ENCODE results near the gene RBM23. TPM values are rescaled to one million over a fixed set of nuclear protein-coding genes. Genes with fewer than 3 reads are reported as not detected.

RBM23 gene
- total and polyA plus RNA-seq, 4 donors: 27.7 to 104 (median 71.7) TPM

DNA sequence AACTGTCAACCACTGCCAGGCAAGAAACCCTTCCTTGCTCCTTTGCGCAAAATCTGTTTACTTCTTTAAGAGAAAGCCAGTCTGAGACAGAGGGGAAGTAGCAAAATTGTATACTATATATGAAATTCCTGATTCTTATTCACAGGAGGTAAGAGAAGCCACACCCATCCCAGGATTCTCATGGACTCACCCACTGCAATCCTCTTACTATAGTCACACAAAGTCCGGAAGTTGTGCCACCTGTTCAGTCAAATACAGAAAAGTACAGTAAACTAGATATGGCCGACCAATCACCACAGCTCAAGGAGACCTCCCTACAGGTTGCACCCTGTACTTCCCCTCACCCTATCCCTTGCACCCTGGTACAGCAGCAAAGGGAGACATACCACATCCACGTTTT, 7.4 kb upstream of the RBM23 start:
- TF ChIP-seq, protein P1, sequence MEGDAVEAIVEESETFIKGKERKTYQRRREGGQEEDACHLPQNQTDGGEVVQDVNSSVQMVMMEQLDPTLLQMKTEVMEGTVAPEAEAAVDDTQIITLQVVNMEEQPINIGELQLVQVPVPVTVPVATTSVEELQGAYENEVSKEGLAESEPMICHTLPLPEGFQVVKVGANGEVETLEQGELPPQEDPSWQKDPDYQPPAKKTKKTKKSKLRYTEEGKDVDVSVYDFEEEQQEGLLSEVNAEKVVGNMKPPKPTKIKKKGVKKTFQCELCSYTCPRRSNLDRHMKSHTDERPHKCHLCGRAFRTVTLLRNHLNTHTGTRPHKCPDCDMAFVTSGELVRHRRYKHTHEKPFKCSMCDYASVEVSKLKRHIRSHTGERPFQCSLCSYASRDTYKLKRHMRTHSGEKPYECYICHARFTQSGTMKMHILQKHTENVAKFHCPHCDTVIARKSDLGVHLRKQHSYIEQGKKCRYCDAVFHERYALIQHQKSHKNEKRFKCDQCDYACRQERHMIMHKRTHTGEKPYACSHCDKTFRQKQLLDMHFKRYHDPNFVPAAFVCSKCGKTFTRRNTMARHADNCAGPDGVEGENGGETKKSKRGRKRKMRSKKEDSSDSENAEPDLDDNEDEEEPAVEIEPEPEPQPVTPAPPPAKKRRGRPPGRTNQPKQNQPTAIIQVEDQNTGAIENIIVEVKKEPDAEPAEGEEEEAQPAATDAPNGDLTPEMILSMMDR (IDR thresholded peaks at IDR 0.05; ENCODE audit: control extremely low read depth, extremely low read depth): no peak
- WGBS, 2 donors: 78 to 89% methylated on average over 4 of the region's 4 CpGs
- H3K36me3 ChIP-seq (ENCODE audit: control insufficient read depth in 4 of 4, insufficient read depth in 4 of 4, low read length in 4 of 4): peaks cover 30 to 35% (median 32%) of the 10 kb centered on the region in 4 donors

DNA sequence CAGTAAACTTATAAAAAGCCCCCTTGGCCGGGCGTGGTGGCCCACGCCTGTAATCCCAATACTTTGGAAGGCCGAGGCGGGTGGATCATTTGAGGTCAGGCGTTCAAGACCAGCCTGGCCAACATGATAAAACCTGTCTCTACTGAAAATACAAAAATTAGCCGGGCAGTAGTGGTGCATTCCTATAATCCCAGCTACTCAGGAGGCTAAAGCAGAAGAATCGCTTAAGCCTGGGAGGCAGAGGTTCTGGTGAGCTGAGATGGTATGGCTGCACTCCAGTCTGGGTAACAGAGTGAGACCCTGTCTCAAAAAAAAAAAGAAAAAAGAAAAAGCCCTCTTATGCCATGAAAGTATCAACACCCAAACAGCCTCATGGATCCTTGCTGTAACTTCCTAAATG, 6.6 kb upstream of the RBM23 start:
- TF ChIP-seq, protein P1 (IDR thresholded peaks at IDR 0.05; ENCODE audit: control extremely low read depth, extremely low read depth): no peak
- ATAC-seq (ENCODE audit: insufficient read depth, low FRiP score): no peak
- Histone ChIP-seq H3K27ac (ENCODE audit: low read depth in 1 of 2, low read length in 1 of 2) (no peak overlapping the region), H3K9me3 (ENCODE audit: control insufficient read depth in 4 of 4, insufficient read depth in 3 of 4, low read length in 3 of 4) (no peaks in the 10 kb centered on the region), H3K9ac (ENCODE audit: insufficient read depth in 1 of 2, low read length in 2 of 2) (no peak overlapping the region), H3K36me3 (ENCODE audit: control insufficient read depth in 4 of 4, insufficient read depth in 4 of 4, low read length in 4 of 4) (peaks cover 32 to 42% (median 37%) of the 10 kb centered on the region in 4 donors), H3K4me3 (no peak overlapping the region), H3K27me3 (ENCODE audit: control insufficient read depth in 3 of 3, insufficient read depth in 3 of 3, low read length in 2 of 3) (no peaks in the 10 kb centered on the region), H3K4me1 (ENCODE audit: control insufficient read depth in 5 of 5, insufficient read depth in 5 of 5, low read length in 5 of 5) (peaks cover 3 to 12% (median 5%) of the 10 kb centered on the region in 5 donors)
- DNase-seq: no peak
- WGBS, 2 donors: 96 to 97% methylated on average over 8 of the region's 8 CpGs

More for the DNA sequence above, 7.4 kb upstream of the RBM23 start:
- H3K9me3 ChIP-seq (ENCODE audit: control insufficient read depth in 4 of 4, insufficient read depth in 3 of 4, low read length in 3 of 4): no peaks in the 10 kb centered on the region
- peaks cover 3 to 12% (median 5%) of the 10 kb centered on the region in 5 donors for H3K4me1 ChIP-seq (ENCODE audit: control insufficient read depth in 5 of 5, insufficient read depth in 5 of 5, low read length in 5 of 5)
- H3K27me3 ChIP-seq (ENCODE audit: control insufficient read depth in 3 of 3, insufficient read depth in 3 of 3, low read length in 2 of 3): no peaks in the 10 kb centered on the region
- ATAC-seq (ENCODE audit: insufficient read depth, low FRiP score) (no peak), DNase-seq (no peak)
- no peak overlapping the region for H3K9ac ChIP-seq (ENCODE audit: insufficient read depth in 1 of 2, low read length in 2 of 2)
- no peak overlapping the region for H3K27ac ChIP-seq (ENCODE audit: low read depth in 1 of 2, low read length in 1 of 2)
- no peak overlapping the region for H3K4me3 ChIP-seq

DNA sequence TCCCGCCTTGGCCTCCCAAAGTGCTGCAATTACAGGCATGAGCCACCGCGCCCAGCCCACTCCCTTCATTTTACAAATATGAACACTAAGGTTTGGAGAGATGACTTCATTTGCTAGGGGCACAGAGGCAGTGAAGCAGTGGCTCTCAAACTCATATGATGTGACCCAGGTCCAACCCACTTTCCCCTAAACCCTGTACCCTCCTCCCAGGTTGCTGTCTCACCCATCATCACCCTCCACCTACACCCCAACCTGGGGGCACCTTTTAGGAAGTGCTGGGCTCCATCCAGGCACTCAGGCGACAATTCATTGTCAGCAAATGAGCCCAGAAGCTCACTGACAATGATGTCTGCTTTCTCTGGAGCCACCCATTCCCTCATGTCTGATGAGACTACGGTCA, 4.8 kb upstream of the RBM23 start:
- Histone ChIP-seq H3K4me3 (no peak overlapping the region), H3K9ac (ENCODE audit: insufficient read depth in 1 of 2, low read length in 2 of 2) (no peak overlapping the region), H3K9me3 (ENCODE audit: control insufficient read depth in 4 of 4, insufficient read depth in 3 of 4, low read length in 3 of 4) (no peaks in the 10 kb centered on the region), H3K27me3 (ENCODE audit: control insufficient read depth in 3 of 3, insufficient read depth in 3 of 3, low read length in 2 of 3) (no peaks in the 10 kb centered on the region), H3K4me1 (ENCODE audit: control insufficient read depth in 5 of 5, insufficient read depth in 5 of 5, low read length in 5 of 5) (peaks cover 0 to 15% (median 6%) of the 10 kb centered on the region in 5 donors), H3K27ac (ENCODE audit: low read depth in 1 of 2, low read length in 1 of 2) (no peak overlapping the region), H3K36me3 (ENCODE audit: control insufficient read depth in 4 of 4, insufficient read depth in 4 of 4, low read length in 4 of 4) (peaks cover 32 to 49% (median 40%) of the 10 kb centered on the region in 4 donors)
- DNase-seq (no peak), ATAC-seq (ENCODE audit: insufficient read depth, low FRiP score) (no peak)
- TF ChIP-seq, protein P1 (IDR thresholded peaks at IDR 0.05; ENCODE audit: control extremely low read depth, extremely low read depth): no peak
- 95 to 96% methylated on average over 5 of the region's 5 CpGs for WGBS, 2 donors

DNA sequence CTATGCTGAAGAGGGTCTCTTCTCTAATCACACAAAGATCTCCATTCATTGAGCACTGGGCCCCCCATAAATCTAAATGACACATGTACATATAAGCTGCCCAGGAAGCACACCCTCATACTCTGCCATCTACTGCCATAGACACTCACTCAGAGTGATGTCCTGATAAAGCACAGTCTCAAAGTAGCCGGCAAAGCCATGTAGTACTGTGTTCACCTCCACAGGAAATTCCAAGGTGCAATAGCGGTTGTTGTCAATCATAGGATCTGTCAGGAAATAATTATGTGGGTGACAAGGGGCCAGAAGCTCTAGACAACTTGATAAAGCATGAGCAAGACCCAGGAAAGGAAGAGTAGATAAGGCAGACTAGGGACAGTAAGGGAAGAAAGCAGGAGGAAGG, 3.3 kb upstream of the RBM23 start:
- Histone ChIP-seq H3K9ac (ENCODE audit: insufficient read depth in 1 of 2, low read length in 2 of 2) (no peak overlapping the region), H3K27me3 (ENCODE audit: control insufficient read depth in 3 of 3, insufficient read depth in 3 of 3, low read length in 2 of 3) (no peaks in the 10 kb centered on the region), H3K36me3 (ENCODE audit: control insufficient read depth in 4 of 4, insufficient read depth in 4 of 4, low read length in 4 of 4) (peaks cover 32 to 52% (median 40%) of the 10 kb centered on the region in 4 donors), H3K4me1 (ENCODE audit: control insufficient read depth in 5 of 5, insufficient read depth in 5 of 5, low read length in 5 of 5) (peaks cover 0 to 10% (median 6%) of the 10 kb centered on the region in 5 donors), H3K4me3 (no peak overlapping the region), H3K9me3 (ENCODE audit: control insufficient read depth in 4 of 4, insufficient read depth in 3 of 4, low read length in 3 of 4) (no peaks in the 10 kb centered on the region), H3K27ac (ENCODE audit: low read depth in 1 of 2, low read length in 1 of 2) (no peak overlapping the region)
- WGBS, 2 donors: 80 to 87% methylated on average over 2 of the region's 2 CpGs
- DNase-seq (no peak), ATAC-seq (ENCODE audit: insufficient read depth, low FRiP score) (no peak)
- TF ChIP-seq, protein P1 (IDR thresholded peaks at IDR 0.05; ENCODE audit: control extremely low read depth, extremely low read depth): no peak
